Karpas-422 (cell line): ENCODE measurements around the gene ZNF512. TPM values are rescaled to one million over a fixed set of nuclear protein-coding genes. Genes with fewer than 3 reads are reported as not detected.
A peak's percentile ranks its signal among the peaks of the same experiment; 100 is the strongest.
"Not testable (repeated sequence)": the region's sequence is repeated elsewhere in the genome, so short reads cannot be mapped to it uniquely, and the experiment has no call there.

Experiments
- DNase-seq: peaks from one replicate; pipeline ENCODE4 v3.0.0-alpha.2; 2015
- H2AFZ ChIP-seq: fragments of 200-600 bp; sonication (generic); 2 replicates; pipeline ENCODE4 v1.6.1; 2014; ENCODE audit warnings: antibody characterized with exemption, low read length, mixed read lengths
- H3K27ac ChIP-seq: fragments of 200-600 bp; sonication (generic); 2 replicates; pipeline ENCODE4 v1.5.1; 2014; ENCODE audit warnings: mild to moderate bottlenecking, low read length, moderate library complexity
- H3K27me3 ChIP-seq: fragments of 200-600 bp; sonication (generic); 2 replicates; pipeline ENCODE4 v1.6.1; 2014; ENCODE audit warnings: low read length, mixed read lengths
- H3K36me3 ChIP-seq: fragments of 200-600 bp; sonication (generic); 2 replicates; pipeline ENCODE4 v1.6.1; 2014; ENCODE audit warnings: low read length, mixed read lengths; ENCODE audit not compliant: insufficient read depth
- H3K4me1 ChIP-seq: fragments of 200-600 bp; sonication (generic); 2 replicates; pipeline ENCODE4 v1.6.1; 2014; ENCODE audit warnings: mild to moderate bottlenecking, low read length, mixed read lengths
- H3K4me2 ChIP-seq: fragments of 200-600 bp; sonication (generic); 2 replicates; pipeline ENCODE4 v1.6.1; 2014; ENCODE audit warnings: low read length, low read depth, mild to moderate bottlenecking; ENCODE audit not compliant: poor library complexity, severe bottlenecking
- H3K4me3 ChIP-seq: fragments of 200-600 bp; sonication (generic); 2 replicates; pipeline ENCODE4 v1.5.1; 2014; ENCODE audit warnings: mild to moderate bottlenecking, antibody characterized with exemption, low read length, mixed read lengths
- H3K79me2 ChIP-seq: fragments of 200-600 bp; sonication (generic); 2 replicates; pipeline ENCODE4 v1.6.1; 2014; ENCODE audit warnings: mild to moderate bottlenecking, low read length, mixed read lengths
- H3K9ac ChIP-seq: fragments of 200-600 bp; sonication (generic); 2 replicates; pipeline ENCODE4 v1.6.0; 2014; ENCODE audit warnings: low read length
- H3K9me2 ChIP-seq: fragments of 200-600 bp; sonication (generic), shearing (Covaris generic); replicated peaks from 2 replicates; pipeline ENCODE4 v1.6.0; 2014; ENCODE audit warnings: mild to moderate bottlenecking, low read length, moderate library complexity; ENCODE audit not compliant: insufficient read depth
- H3K9me3 ChIP-seq: fragments of 300-700, 200-600 bp; sonication (generic); 2 replicates; pipeline ENCODE4 v1.6.1; 2014; ENCODE audit warnings: low read length, mixed read lengths
- H4K20me1 ChIP-seq: fragments of 200-600 bp; sonication (generic); 2 replicates; pipeline ENCODE4 v1.6.1; 2014; ENCODE audit warnings: mild to moderate bottlenecking, antibody characterized with exemption, low read length, low read depth; ENCODE audit not compliant: insufficient read depth
- total RNA-seq: library from RNA; depleted of rRNA; stranded (reverse); fragments of >200 nt; shearing (Covaris generic); gene quantifications from 2 replicates; pipeline ENCODE4 v1.2.3, GENCODE V29; 2014; ENCODE audit warnings: low replicate concordance

The ZNF512 gene
- total RNA-seq, 1 experiment from 2014 or later, result 43.7 TPM

GRCh38 chr2:27630257-27630656, 47.4 kb downstream of the ZNF512 start:
- peaks cover 39% of the 10 kb centered on the region for H3K79me2 ChIP-seq
- H3K9me2 ChIP-seq, H3K27me3 ChIP-seq, H3K4me3 ChIP-seq, DNase-seq, H3K9ac ChIP-seq, H3K9me3 ChIP-seq, H3K27ac ChIP-seq, H2AFZ ChIP-seq, H4K20me1 ChIP-seq: not testable (repeated sequence)
- H3K4me1 ChIP-seq, result peaks cover 18% of the 10 kb centered on the region
- peaks cover 38% of the 10 kb centered on the region; the same call in 1 of the 2 replicates for H3K36me3 ChIP-seq
- peak overlapping the region; percentile 78 for H3K4me2 ChIP-seq

GRCh38 chr2:27634291-27634690, 51.4 kb downstream of the ZNF512 start:
- Histone ChIP-seq H3K9me2 (no peaks in the 10 kb centered on the region), H3K4me3 (no peak overlapping the region), H3K27ac (no peak overlapping the region), H3K9me3 (no peaks in the 10 kb centered on the region), H2AFZ (no peak overlapping the region), H4K20me1 (no peaks in the 10 kb centered on the region), H3K4me1 (peaks cover 9% of the 10 kb centered on the region), H3K27me3 (no peaks in the 10 kb centered on the region), H3K79me2 (peaks cover 34% of the 10 kb centered on the region), H3K4me2 (no peak overlapping the region), H3K36me3 (peaks cover 60% of the 10 kb centered on the region), H3K9ac (no peak overlapping the region)
- DNase-seq, result no peak

GRCh38 chr2:27636766-27637165, 53.9 kb downstream of the ZNF512 start:
- no peak overlapping the region for H3K27ac ChIP-seq
- peaks cover 65% of the 10 kb centered on the region for H3K36me3 ChIP-seq
- DNase-seq, result no peak
- no peak overlapping the region for H3K4me3 ChIP-seq
- no peak overlapping the region for H3K9ac ChIP-seq
- no peak overlapping the region for H2AFZ ChIP-seq
- no peaks in the 10 kb centered on the region for H3K9me3 ChIP-seq
- H3K4me1 ChIP-seq, result no peaks in the 10 kb centered on the region
- no peaks in the 10 kb centered on the region for H3K9me2 ChIP-seq
- H3K4me2 ChIP-seq, result no peak overlapping the region
- no peaks in the 10 kb centered on the region for H4K20me1 ChIP-seq
- peaks cover 9% of the 10 kb centered on the region for H3K79me2 ChIP-seq
- H3K27me3 ChIP-seq, result no peaks in the 10 kb centered on the region

GRCh38 chr2:27638037-27638637, 55.3 kb downstream of the ZNF512 start:
- Histone ChIP-seq H3K9me2 (no peaks in the 10 kb centered on the region), H3K79me2 (no peaks in the 10 kb centered on the region), H3K4me2 (no peak overlapping the region), H3K36me3 (peaks cover 54% of the 10 kb centered on the region), H4K20me1 (no peaks in the 10 kb centered on the region), H2AFZ (no peak overlapping the region), H3K9ac (no peak overlapping the region), H3K9me3 (no peaks in the 10 kb centered on the region), H3K27me3 (no peaks in the 10 kb centered on the region), H3K4me1 (no peaks in the 10 kb centered on the region), H3K4me3 (no peak overlapping the region), H3K27ac (no peak overlapping the region)
- DNase-seq, result no peak

GRCh38 chr2:27638709-27639108, 55.9 kb downstream of the ZNF512 start:
- no peaks in the 10 kb centered on the region for H3K4me1 ChIP-seq
- H3K79me2 ChIP-seq, result no peaks in the 10 kb centered on the region
- no peak overlapping the region for H3K4me2 ChIP-seq
- H3K9me2 ChIP-seq, result no peaks in the 10 kb centered on the region
- H3K9me3 ChIP-seq, result no peaks in the 10 kb centered on the region
- no peak overlapping the region for H2AFZ ChIP-seq
- no peaks in the 10 kb centered on the region for H3K27me3 ChIP-seq
- H3K9ac ChIP-seq, result no peak overlapping the region
- H3K27ac ChIP-seq, result no peak overlapping the region
- no peak overlapping the region for H3K4me3 ChIP-seq
- no peaks in the 10 kb centered on the region for H4K20me1 ChIP-seq
- peaks cover 56% of the 10 kb centered on the region for H3K36me3 ChIP-seq
- DNase-seq, result no peak

- Histone ChIP-seq H3K4me2 (no peak overlapping the region), H3K27ac (no peak overlapping the region), H3K9ac (no peak overlapping the region), H3K36me3 (peaks cover 42% of the 10 kb centered on the region), H3K9me2 (no peaks in the 10 kb centered on the region), H2AFZ (no peak overlapping the region), H3K4me3 (no peak overlapping the region), H3K79me2 (no peaks in the 10 kb centered on the region), H3K9me3 (no peaks in the 10 kb centered on the region), H3K4me1 (no peaks in the 10 kb centered on the region), H3K27me3 (no peaks in the 10 kb centered on the region), H4K20me1 (no peaks in the 10 kb centered on the region)
- DNase-seq, result no peak
Measured at GRCh38 chr2:27640722-27641245, 57.9 kb downstream of the ZNF512 start.

GRCh38 chr2:27645197-27645596, 62.4 kb downstream of the ZNF512 start:
- Histone ChIP-seq H3K36me3 (peaks cover 32% of the 10 kb centered on the region), H3K27me3 (no peaks in the 10 kb centered on the region), H3K9me3 (no peaks in the 10 kb centered on the region)

GRCh38 chr2:27647289-27647688, 64.4 kb downstream of the ZNF512 start:
- no peak for DNase-seq
- H2AFZ ChIP-seq, result no peak overlapping the region

More at GRCh38 chr2:27645197-27645596, 62.4 kb downstream of the ZNF512 start:
- H3K4me1 ChIP-seq, result no peaks in the 10 kb centered on the region
- H3K9me2 ChIP-seq, result no peaks in the 10 kb centered on the region
- no peak for DNase-seq
- no peaks in the 10 kb centered on the region for H3K79me2 ChIP-seq
- H3K9ac ChIP-seq, result no peak overlapping the region
- no peak overlapping the region for H3K4me2 ChIP-seq
- H2AFZ ChIP-seq, result no peak overlapping the region
- no peak overlapping the region for H3K27ac ChIP-seq
- H3K4me3 ChIP-seq, result no peak overlapping the region
- H4K20me1 ChIP-seq, result no peaks in the 10 kb centered on the region

More at GRCh38 chr2:27647289-27647688, 64.4 kb downstream of the ZNF512 start:
- H3K79me2 ChIP-seq, result no peaks in the 10 kb centered on the region
- no peaks in the 10 kb centered on the region for H3K9me2 ChIP-seq
- peaks cover 3% of the 10 kb centered on the region; the same call in 1 of the 2 replicates for H3K4me1 ChIP-seq
- no peak overlapping the region for H3K4me2 ChIP-seq
- H3K9me3 ChIP-seq, result no peaks in the 10 kb centered on the region
- no peak overlapping the region for H3K27ac ChIP-seq
- H3K27me3 ChIP-seq, result no peaks in the 10 kb centered on the region
- H4K20me1 ChIP-seq, result no peaks in the 10 kb centered on the region
- peaks cover 36% of the 10 kb centered on the region for H3K36me3 ChIP-seq
- no peak overlapping the region for H3K4me3 ChIP-seq
- no peak overlapping the region for H3K9ac ChIP-seq
